Measurements from ENCODE around the gene STIM2. TPM values are rescaled to one million over a fixed set of nuclear protein-coding genes. Genes with fewer than 3 reads are reported as not detected.
"Not testable (repeated sequence)": the region's sequence is repeated elsewhere in the genome, so short reads cannot be mapped to it uniquely, and the experiment has no call there.

STIM2 gene
- total RNA-seq, 1 donor from 2014 or later, result 18.2 TPM

- no peak for DNase-seq
These were observed 10.1 kb downstream of the STIM2 start for GRCh38 chr4:26870576-26871262.

GRCh38 chr4:26871611-26872010 is 11.0 kb downstream of the STIM2 start:
- DNase-seq, result no peak

GRCh38 chr4:26873391-26874026 is 12.9 kb downstream of the STIM2 start:
- DNase-seq, result no peak

GRCh38 chr4:26874110-26874509 is 13.5 kb downstream of the STIM2 start:
- no peak for DNase-seq

- no peak for DNase-seq
These were observed 16.8 kb downstream of the STIM2 start for GRCh38 chr4:26877406-26877805.

GRCh38 chr4:26877961-26878360 is 17.3 kb downstream of the STIM2 start:
- no peak for DNase-seq

- no peak for DNase-seq
These were observed 18.3 kb downstream of the STIM2 start for GRCh38 chr4:26878794-26879391.

- DNase-seq, result no peak
These were observed 19.2 kb downstream of the STIM2 start for GRCh38 chr4:26879805-26880204.

GRCh38 chr4:26884026-26884425 is 23.4 kb downstream of the STIM2 start:
- DNase-seq, result no peak

GRCh38 chr4:26884486-26884988 is 23.9 kb downstream of the STIM2 start:
- DNase-seq, result no peak

- DNase-seq, result no peak
These were observed 25.3 kb downstream of the STIM2 start for GRCh38 chr4:26885912-26886274.

GRCh38 chr4:26887143-26887542 is 26.5 kb downstream of the STIM2 start:
- no peak for DNase-seq

- DNase-seq, result no peak
These were observed 27.2 kb downstream of the STIM2 start for GRCh38 chr4:26887809-26888208.

- no peak for DNase-seq
These were observed 28.7 kb downstream of the STIM2 start for GRCh38 chr4:26889356-26889755.

- no peak for DNase-seq
These were observed 30.4 kb downstream of the STIM2 start for GRCh38 chr4:26891054-26891453.

- DNase-seq, result no peak
These were observed 31.2 kb downstream of the STIM2 start for GRCh38 chr4:26891867-26892266.

- DNase-seq, result no peak
These were observed 32.0 kb downstream of the STIM2 start for GRCh38 chr4:26892480-26893150.

- no peak for DNase-seq
These were observed 32.9 kb downstream of the STIM2 start for GRCh38 chr4:26893491-26893890.

- DNase-seq, result not testable (repeated sequence)
These were observed 34.2 kb downstream of the STIM2 start for GRCh38 chr4:26894881-26895280.

GRCh38 chr4:26896636-26897035 is 36.0 kb downstream of the STIM2 start:
- DNase-seq, result peak; percentile 26

GRCh38 chr4:26899991-26900390 is 39.4 kb downstream of the STIM2 start:
- peak; percentile 54 for DNase-seq

- peak; percentile 22 for DNase-seq
These were observed 40.1 kb downstream of the STIM2 start for GRCh38 chr4:26900765-26901164.

- DNase-seq, result no peak
These were observed 44.5 kb downstream of the STIM2 start for GRCh38 chr4:26905172-26905571.

Measured in dermis blood vessel endothelial cell (primary cell).